Hepatocyte (in vitro differentiated cells): Measurements from ENCODE around the gene ZEB1.

Experiments
- EZH2 ChIP-seq: fragments of 200-600 bp; sonication (generic); IDR thresholded peaks from 2 replicates; pipeline ENCODE4 v1.6.1; 2016; ENCODE audit warnings: antibody characterized with exemption, mild to moderate bottlenecking, borderline replicate concordance
- EZH2phosphoT487 ChIP-seq: fragments of 200-600 bp; sonication (generic); IDR thresholded peaks from one replicate; pipeline ENCODE4 v1.6.1; 2018; ENCODE audit warnings: antibody characterized with exemption, mild to moderate bottlenecking, low read depth, moderate library complexity; ENCODE audit not compliant: unreplicated experiment, severe bottlenecking
- TF ChIP-seq, protein P1 (sequence below): fragments of 200-600 bp; sonication (generic); IDR thresholded peaks from 2 replicates; pipeline ENCODE4 v1.5.1; 2016; ENCODE audit warnings: antibody characterized with exemption, mild to moderate bottlenecking; ENCODE audit not compliant: poor library complexity

GRCh38 chr10:31490858-31491504 is 172.0 kb downstream of the ZEB1 start:
- TF ChIP-seq, protein P1, sequence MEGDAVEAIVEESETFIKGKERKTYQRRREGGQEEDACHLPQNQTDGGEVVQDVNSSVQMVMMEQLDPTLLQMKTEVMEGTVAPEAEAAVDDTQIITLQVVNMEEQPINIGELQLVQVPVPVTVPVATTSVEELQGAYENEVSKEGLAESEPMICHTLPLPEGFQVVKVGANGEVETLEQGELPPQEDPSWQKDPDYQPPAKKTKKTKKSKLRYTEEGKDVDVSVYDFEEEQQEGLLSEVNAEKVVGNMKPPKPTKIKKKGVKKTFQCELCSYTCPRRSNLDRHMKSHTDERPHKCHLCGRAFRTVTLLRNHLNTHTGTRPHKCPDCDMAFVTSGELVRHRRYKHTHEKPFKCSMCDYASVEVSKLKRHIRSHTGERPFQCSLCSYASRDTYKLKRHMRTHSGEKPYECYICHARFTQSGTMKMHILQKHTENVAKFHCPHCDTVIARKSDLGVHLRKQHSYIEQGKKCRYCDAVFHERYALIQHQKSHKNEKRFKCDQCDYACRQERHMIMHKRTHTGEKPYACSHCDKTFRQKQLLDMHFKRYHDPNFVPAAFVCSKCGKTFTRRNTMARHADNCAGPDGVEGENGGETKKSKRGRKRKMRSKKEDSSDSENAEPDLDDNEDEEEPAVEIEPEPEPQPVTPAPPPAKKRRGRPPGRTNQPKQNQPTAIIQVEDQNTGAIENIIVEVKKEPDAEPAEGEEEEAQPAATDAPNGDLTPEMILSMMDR, result peak; percentile 52
- TF ChIP-seq EZH2phosphoT487, result no peak
- no peak for TF ChIP-seq EZH2
